Measurements from ENCODE around the gene MAPK10.
A peak's percentile ranks its signal among the peaks of the same experiment; 100 is the strongest.

The MAPK10 gene

DNA sequence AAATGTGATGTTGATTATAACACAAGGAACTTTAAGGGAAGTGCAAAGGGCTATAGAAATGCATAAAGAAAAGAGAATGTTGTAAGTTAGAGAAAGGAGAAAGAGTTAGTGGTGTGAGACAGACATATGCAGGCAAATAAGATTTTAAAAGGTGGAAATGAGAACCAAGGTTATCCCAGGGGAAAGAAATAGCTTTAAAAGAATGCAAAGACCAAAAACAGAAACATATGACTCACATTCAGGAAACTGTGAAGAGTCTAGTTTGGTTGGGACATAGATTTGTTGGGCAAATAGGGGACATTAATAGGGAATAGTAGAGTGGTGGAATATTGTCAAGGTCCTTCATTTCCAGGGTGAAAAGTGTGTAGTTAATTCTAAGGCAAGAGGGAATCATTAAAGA is 52.4 kb downstream of the MAPK10 start:
- no peak overlapping the region for H3K4me3 ChIP-seq (ENCODE audit: low read depth, low read length)
- DNase-seq (ENCODE audit: low read depth) = no peak
- TF ChIP-seq, protein P1, sequence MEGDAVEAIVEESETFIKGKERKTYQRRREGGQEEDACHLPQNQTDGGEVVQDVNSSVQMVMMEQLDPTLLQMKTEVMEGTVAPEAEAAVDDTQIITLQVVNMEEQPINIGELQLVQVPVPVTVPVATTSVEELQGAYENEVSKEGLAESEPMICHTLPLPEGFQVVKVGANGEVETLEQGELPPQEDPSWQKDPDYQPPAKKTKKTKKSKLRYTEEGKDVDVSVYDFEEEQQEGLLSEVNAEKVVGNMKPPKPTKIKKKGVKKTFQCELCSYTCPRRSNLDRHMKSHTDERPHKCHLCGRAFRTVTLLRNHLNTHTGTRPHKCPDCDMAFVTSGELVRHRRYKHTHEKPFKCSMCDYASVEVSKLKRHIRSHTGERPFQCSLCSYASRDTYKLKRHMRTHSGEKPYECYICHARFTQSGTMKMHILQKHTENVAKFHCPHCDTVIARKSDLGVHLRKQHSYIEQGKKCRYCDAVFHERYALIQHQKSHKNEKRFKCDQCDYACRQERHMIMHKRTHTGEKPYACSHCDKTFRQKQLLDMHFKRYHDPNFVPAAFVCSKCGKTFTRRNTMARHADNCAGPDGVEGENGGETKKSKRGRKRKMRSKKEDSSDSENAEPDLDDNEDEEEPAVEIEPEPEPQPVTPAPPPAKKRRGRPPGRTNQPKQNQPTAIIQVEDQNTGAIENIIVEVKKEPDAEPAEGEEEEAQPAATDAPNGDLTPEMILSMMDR (IDR thresholded peaks at IDR 0.05; ENCODE audit: insufficient read depth, low read depth, low read length, missing control alignments) = no peak

DNA sequence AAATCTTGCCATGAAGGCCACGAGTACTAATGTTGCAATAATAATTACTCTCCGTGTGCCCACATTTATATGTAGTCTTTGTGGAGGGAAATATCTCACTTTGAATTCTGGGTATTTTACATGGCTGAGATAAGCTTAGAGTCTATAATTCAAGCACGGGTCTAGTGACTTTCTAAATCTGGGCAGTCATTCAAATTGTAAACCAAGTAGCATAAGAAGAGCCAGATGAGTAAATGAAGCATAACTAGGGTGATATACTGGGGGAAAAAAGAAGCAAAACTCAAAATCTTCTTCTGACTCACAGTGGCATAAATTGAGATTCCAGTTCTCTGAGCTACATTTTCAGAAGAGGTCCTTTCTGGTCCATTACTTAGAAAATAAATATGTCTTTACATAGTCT is 53.0 kb downstream of the MAPK10 start:
- TF ChIP-seq, protein P1 (IDR thresholded peaks at IDR 0.05; ENCODE audit: insufficient read depth, low read depth, low read length, missing control alignments) = no peak
- no peak overlapping the region for H3K4me3 ChIP-seq (ENCODE audit: low read depth, low read length)
- no peak for DNase-seq (ENCODE audit: low read depth)

GRCh38 chr4:86302830-86303229 is 57.0 kb downstream of the MAPK10 start:
- DNase-seq (ENCODE audit: low read depth) = no peak
- TF ChIP-seq, protein P1 (IDR thresholded peaks at IDR 0.05; ENCODE audit: insufficient read depth, low read depth, low read length, missing control alignments) = no peak
- H3K4me3 ChIP-seq (ENCODE audit: low read depth, low read length) = no peak overlapping the region

- peak; percentile 57 for DNase-seq (ENCODE audit: low read depth)
- H3K4me3 ChIP-seq (ENCODE audit: low read depth, low read length) = no peak overlapping the region
- TF ChIP-seq, protein P1 (IDR thresholded peaks at IDR 0.05; ENCODE audit: insufficient read depth, low read depth, low read length, missing control alignments) = no peak
Observed at GRCh38 chr4:86302251-86302650, 57.6 kb downstream of the MAPK10 start.

GRCh38 chr4:86300516-86300915 is 59.3 kb downstream of the MAPK10 start:
- no peak overlapping the region for H3K4me3 ChIP-seq (ENCODE audit: low read depth, low read length)
- DNase-seq (ENCODE audit: low read depth) = no peak
- TF ChIP-seq, protein P1 (IDR thresholded peaks at IDR 0.05; ENCODE audit: insufficient read depth, low read depth, low read length, missing control alignments) = no peak

- DNase-seq (ENCODE audit: low read depth) = no peak
- TF ChIP-seq, protein P1 (IDR thresholded peaks at IDR 0.05; ENCODE audit: insufficient read depth, low read depth, low read length, missing control alignments) = no peak
- H3K4me3 ChIP-seq (ENCODE audit: low read depth, low read length) = no peak overlapping the region
Observed at GRCh38 chr4:86296865-86297264, 63.0 kb downstream of the MAPK10 start.

- peak; percentile 47 for DNase-seq (ENCODE audit: low read depth)
- TF ChIP-seq, protein P1 (IDR thresholded peaks at IDR 0.05; ENCODE audit: insufficient read depth, low read depth, low read length, missing control alignments) = no peak
- peak overlapping the region; percentile 2; the same call in 1 of the 2 replicates for H3K4me3 ChIP-seq (ENCODE audit: low read depth, low read length)
Observed at GRCh38 chr4:86294883-86295282, 65.0 kb downstream of the MAPK10 start.
